PFSK-1 (cell line): Measurements from ENCODE around the gene GALNT9.

ENCODE experiments used
- POLR2AphosphoS5 ChIP-seq: IDR thresholded peaks from 2 replicates; pipeline ENCODE4 v1.6.1; 2012; ENCODE audit warnings: low read depth, mild to moderate bottlenecking, control low read depth, low read length, moderate library complexity
- TAF1 ChIP-seq: IDR thresholded peaks from 2 replicates; pipeline ENCODE4 v1.6.1; 2012; ENCODE audit warnings: low read length, control low read depth, borderline replicate concordance; ENCODE audit not compliant: insufficient read depth

GRCh38 chr12:132181570-132182200 is 147.7 kb downstream of the GALNT9 start:
- TF ChIP-seq TAF1, result no peak
- no peak for TF ChIP-seq POLR2AphosphoS5
